ENCODE results near the gene PTPRK.

DNA sequence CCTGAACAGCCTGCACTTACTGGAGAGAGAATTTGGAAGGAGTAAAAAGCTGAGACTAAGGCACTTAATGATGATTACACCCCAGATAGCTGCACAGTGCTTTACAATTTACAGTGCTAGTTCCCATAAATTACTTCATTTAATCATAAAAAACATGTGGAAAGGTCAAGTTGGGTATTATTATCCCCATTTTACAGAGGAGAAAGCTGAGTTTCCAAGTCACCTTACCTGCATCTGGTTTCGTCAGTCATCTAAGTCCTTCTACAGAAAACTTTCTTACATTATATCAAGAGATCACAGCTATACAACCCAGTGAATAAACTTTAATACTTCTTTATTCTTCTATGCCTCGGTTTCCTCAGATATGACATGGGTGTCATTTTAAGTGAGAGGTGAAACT is 3.3 kb downstream of the PTPRK start:
- no peak for TF ChIP-seq POLR2A (IDR thresholded peaks at IDR 0.05; ENCODE audit: low read length)
- TF ChIP-seq GATA1 (IDR thresholded peaks at IDR 0.05; ENCODE audit: low read depth, low read length) = no peak

All from erythroblast (primary cell).